HepG2 (cell line): ENCODE results near the gene GPR137. TPM values are rescaled to one million over a fixed set of nuclear protein-coding genes. Genes with fewer than 3 reads are reported as not detected.
A peak's percentile ranks its signal among the peaks of the same experiment; 100 is the strongest.

Source experiments
- CHD4 ChIP-seq: fragments of 200-600 bp; sonication (generic); IDR thresholded peaks from 2 replicates; pipeline ENCODE4 v1.7.0; 2017; ENCODE audit warnings: mild to moderate bottlenecking, low read length, borderline replicate concordance
- HDAC2 ChIP-seq: sonication (generic); formaldehyde crosslinking; IDR thresholded peaks from 2 replicates; pipeline ENCODE4 v1.4.0; 2020; ENCODE audit warnings: missing genetic modification reagents
- HHEX ChIP-seq: IDR thresholded peaks from 2 replicates; pipeline ENCODE4 v1.6.1; 2016; ENCODE audit warnings: control low read depth
- HNF4A ChIP-seq: sonication (generic); formaldehyde crosslinking; IDR thresholded peaks from 2 replicates; pipeline ENCODE4 v1.4.0; 2020; ENCODE audit warnings: missing genetic modification reagents
- KDM6A ChIP-seq: IDR thresholded peaks from 2 replicates; pipeline ENCODE4 v1.6.1; 2016; ENCODE audit warnings: low read depth
- KLF13 ChIP-seq: sonication (generic); formaldehyde crosslinking; IDR thresholded peaks from 2 replicates; pipeline ENCODE4 v1.4.0; 2020; ENCODE audit warnings: mild to moderate bottlenecking, missing genetic modification reagents
- MED13 ChIP-seq: sonication (generic); formaldehyde crosslinking; IDR thresholded peaks from 2 replicates; pipeline ENCODE4 v1.5.0; 2020; ENCODE audit warnings: missing genetic modification reagents
- NCOA2 ChIP-seq: sonication (generic); formaldehyde crosslinking; IDR thresholded peaks from 2 replicates; pipeline ENCODE4 v1.8.0; 2022; ENCODE audit warnings: inconsistent platforms
- NFRKB ChIP-seq: fragments of 450-650 bp; IDR thresholded peaks from 2 replicates; pipeline ENCODE4 v1.6.1; 2017
- PPARG ChIP-seq: conservative IDR thresholded peaks from 2 replicates; pipeline ENCODE4 v1.6.1; 2016; ENCODE audit warnings: missing biosample characterization, missing genetic modification reagents
- RAD51 ChIP-seq: fragments of 450-650 bp; IDR thresholded peaks from 2 replicates; pipeline ENCODE4 v1.6.1; 2016; ENCODE audit warnings: borderline replicate concordance
- RBM22 ChIP-seq: fragments of 200-400 bp; formaldehyde crosslinking; optimal IDR thresholded peaks from 2 replicates; pipeline ENCODE3; 2017; ENCODE audit warnings: mild to moderate bottlenecking, low read length, moderate library complexity
- RBM39 ChIP-seq: fragments of 200-400 bp; formaldehyde crosslinking; IDR thresholded peaks from one replicate; pipeline ENCODE4 v1.6.1; 2018; ENCODE audit warnings: antibody characterized with exemption, mild to moderate bottlenecking, low read depth, low read length; ENCODE audit not compliant: poor library complexity, severe bottlenecking
- SMC3 ChIP-seq: IDR thresholded peaks from 2 replicates; pipeline ENCODE4 v1.6.1; 2011; ENCODE audit warnings: low read length, improper control_type of control experiment
- SRSF4 ChIP-seq: fragments of 200-400 bp; formaldehyde crosslinking; IDR thresholded peaks from one replicate; pipeline ENCODE4 v1.6.1; 2018; ENCODE audit warnings: mild to moderate bottlenecking, low read depth, low read length, moderate library complexity; ENCODE audit not compliant: poor library complexity, severe bottlenecking
- YEATS2 ChIP-seq: sonication (generic); formaldehyde crosslinking; IDR thresholded peaks from 2 replicates; pipeline ENCODE4 v1.4.0; 2020; ENCODE audit warnings: missing genetic modification reagents, borderline replicate concordance
- ZIK1 ChIP-seq: sonication (generic); formaldehyde crosslinking; IDR thresholded peaks from 2 replicates; pipeline ENCODE4 v1.5.0; 2020; ENCODE audit warnings: mild to moderate bottlenecking, low read depth, missing genetic modification reagents, borderline replicate concordance
- ZNF552 ChIP-seq: sonication (generic); formaldehyde crosslinking; IDR thresholded peaks from 2 replicates; pipeline ENCODE4 v1.9.0; 2022; ENCODE audit warnings: missing genetic modification reagents, mild to moderate bottlenecking, borderline replicate concordance
- ZNF761 ChIP-seq: sonication (generic); formaldehyde crosslinking; conservative IDR thresholded peaks from 2 replicates; pipeline ENCODE4 v1.4.0; 2020; ENCODE audit warnings: mild to moderate bottlenecking, missing genetic modification reagents
- ZNF878 ChIP-seq: sonication (generic); formaldehyde crosslinking; IDR thresholded peaks from 2 replicates; pipeline ENCODE4 v1.8.1; 2023; ENCODE audit warnings: mild to moderate bottlenecking, missing genetic modification reagents, moderate library complexity
- ZNF883 ChIP-seq: sonication (generic); formaldehyde crosslinking; IDR thresholded peaks from 2 replicates; pipeline ENCODE4 v1.5.1; 2020; ENCODE audit warnings: mild to moderate bottlenecking, missing genetic modification reagents; ENCODE audit errors: not compliant biosample characterization
- ZSCAN29 ChIP-seq: sonication (generic); formaldehyde crosslinking; conservative IDR thresholded peaks from 2 replicates; pipeline ENCODE4 v1.4.0; 2020; ENCODE audit warnings: mild to moderate bottlenecking, missing genetic modification reagents
- polyA plus RNA-seq, 8 experiments: library from polyadenylated mRNA; depleted of rRNA in 3 of 8; stranded (reverse) in 7 of 8; unstranded in 1 of 8; fragments of >200 nt; fragmentation: Illumina TruSeq in 4 of 8; extraction: Trizol in 4 of 8; gene quantifications; 2 replicates each; pipeline versions ENCODE4 v1.2.1 to v1.2.3, GENCODE V29; 2011 to 2016; ENCODE audit warnings: low read depth in 4 of 8, missing spikeins in 1 of 8, mixed read lengths in 1 of 8; ENCODE audit not compliant: insufficient read depth in 1 of 8
- total RNA-seq, 5 experiments: library from RNA; depleted of rRNA; stranded (reverse); fragments of >200 nt; fragmentation: Illumina TruSeq; extraction: Trizol; gene quantifications; 2 replicates each; pipeline ENCODE4 v1.2.3, GENCODE V29; 2016; ENCODE audit warnings: low read depth in 1 of 5
- TF ChIP-seq, protein P1 (sequence below): sonication (generic); formaldehyde crosslinking; IDR thresholded peaks from 2 replicates; pipeline ENCODE4 v1.8.0; 2022; ENCODE audit warnings: mild to moderate bottlenecking, missing genetic modification reagents; ENCODE audit not compliant: insufficient replicate concordance
- TF ChIP-seq, protein P2 (sequence below): sonication (generic); formaldehyde crosslinking; IDR thresholded peaks from 2 replicates; pipeline ENCODE4 v1.4.0; 2020; ENCODE audit warnings: mild to moderate bottlenecking, missing genetic modification reagents, borderline replicate concordance
- TF ChIP-seq, protein P3 (sequence below): sonication (generic); formaldehyde crosslinking; IDR thresholded peaks from 2 replicates; pipeline ENCODE4 v1.5.1; 2020; ENCODE audit warnings: missing genetic modification reagents, mild to moderate bottlenecking, borderline replicate concordance
- TF ChIP-seq, protein P4 (sequence below): IDR thresholded peaks from 2 replicates; pipeline ENCODE4 v1.6.1; 2016; ENCODE audit warnings: missing compliant biosample characterization, missing genetic modification reagents, borderline replicate concordance

Gene GPR137
- total and polyA plus RNA-seq, 2 of the 13 experiments (the other 11 are each of a cell fraction or from before 2014, with no cell fraction given), result 8.5 to 13.2 TPM

DNA sequence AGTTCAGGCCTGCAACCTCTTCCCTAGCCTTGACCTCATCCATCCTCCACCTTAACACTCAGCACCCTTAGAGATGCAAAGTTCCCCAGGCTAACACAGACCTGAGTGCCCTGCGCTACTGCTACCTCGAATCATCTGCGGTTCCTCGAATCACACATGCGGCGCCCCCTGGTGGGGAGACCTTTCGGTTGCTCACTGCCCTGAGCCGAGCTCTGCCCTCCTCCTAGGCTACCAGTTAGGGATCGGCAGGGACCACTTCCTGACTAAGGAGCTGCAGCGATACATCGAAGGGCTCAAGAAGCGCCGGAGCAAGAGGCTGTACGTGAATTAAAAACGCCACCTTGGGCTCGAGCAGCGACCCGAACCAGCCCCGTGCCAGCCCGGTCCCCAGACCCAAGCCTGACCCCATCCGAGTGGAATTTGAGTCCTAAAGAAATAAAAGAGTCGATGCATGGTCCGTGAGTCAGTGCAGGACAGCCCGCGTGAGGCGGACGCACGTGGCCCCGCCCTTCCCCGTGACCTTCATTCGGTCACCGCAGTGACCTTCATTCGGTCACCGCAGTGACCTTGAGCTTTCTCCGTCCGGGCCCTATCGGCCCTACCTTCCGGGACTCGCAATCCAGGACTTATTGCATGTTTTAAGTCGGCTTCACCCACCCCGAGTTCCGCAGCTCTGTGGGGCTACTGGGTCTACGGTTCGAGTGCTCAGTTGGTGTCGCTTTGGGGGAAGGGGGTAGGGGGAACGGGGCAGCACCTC is 18.8 kb downstream of the GPR137 start (continued):
- TF ChIP-seq KDM6A (CRISPR knock-in tag), result no peak
- TF ChIP-seq RBM39, result peak; percentile 77
- peak; percentile 55; the same call in 1 of the 2 replicates for TF ChIP-seq YEATS2 (CRISPR knock-in tag)
- TF ChIP-seq KLF13, result no peak
- no peak for TF ChIP-seq SRSF4
- TF ChIP-seq HHEX, result no peak
- no peak for TF ChIP-seq CHD4
- peak; percentile 56; the same call in 1 of the 2 replicates for TF ChIP-seq HDAC2 (CRISPR knock-in tag)
- TF ChIP-seq ZNF878 (CRISPR knock-in tag), result 0 out of 2 replicates have a peak, but pooled peaks have one; percentile 79
- no peak for TF ChIP-seq RAD51
- TF ChIP-seq, protein P1, sequence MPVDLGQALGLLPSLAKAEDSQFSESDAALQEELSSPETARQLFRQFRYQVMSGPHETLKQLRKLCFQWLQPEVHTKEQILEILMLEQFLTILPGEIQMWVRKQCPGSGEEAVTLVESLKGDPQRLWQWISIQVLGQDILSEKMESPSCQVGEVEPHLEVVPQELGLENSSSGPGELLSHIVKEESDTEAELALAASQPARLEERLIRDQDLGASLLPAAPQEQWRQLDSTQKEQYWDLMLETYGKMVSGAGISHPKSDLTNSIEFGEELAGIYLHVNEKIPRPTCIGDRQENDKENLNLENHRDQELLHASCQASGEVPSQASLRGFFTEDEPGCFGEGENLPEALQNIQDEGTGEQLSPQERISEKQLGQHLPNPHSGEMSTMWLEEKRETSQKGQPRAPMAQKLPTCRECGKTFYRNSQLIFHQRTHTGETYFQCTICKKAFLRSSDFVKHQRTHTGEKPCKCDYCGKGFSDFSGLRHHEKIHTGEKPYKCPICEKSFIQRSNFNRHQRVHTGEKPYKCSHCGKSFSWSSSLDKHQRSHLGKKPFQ (CRISPR knock-in tag), result no peak
- no peak for TF ChIP-seq ZSCAN29
- no peak for TF ChIP-seq ZNF552 (CRISPR knock-in tag)
- no peak for TF ChIP-seq PPARG
- peak; percentile 61 for TF ChIP-seq HNF4A (CRISPR knock-in tag)
- TF ChIP-seq, protein P2, sequence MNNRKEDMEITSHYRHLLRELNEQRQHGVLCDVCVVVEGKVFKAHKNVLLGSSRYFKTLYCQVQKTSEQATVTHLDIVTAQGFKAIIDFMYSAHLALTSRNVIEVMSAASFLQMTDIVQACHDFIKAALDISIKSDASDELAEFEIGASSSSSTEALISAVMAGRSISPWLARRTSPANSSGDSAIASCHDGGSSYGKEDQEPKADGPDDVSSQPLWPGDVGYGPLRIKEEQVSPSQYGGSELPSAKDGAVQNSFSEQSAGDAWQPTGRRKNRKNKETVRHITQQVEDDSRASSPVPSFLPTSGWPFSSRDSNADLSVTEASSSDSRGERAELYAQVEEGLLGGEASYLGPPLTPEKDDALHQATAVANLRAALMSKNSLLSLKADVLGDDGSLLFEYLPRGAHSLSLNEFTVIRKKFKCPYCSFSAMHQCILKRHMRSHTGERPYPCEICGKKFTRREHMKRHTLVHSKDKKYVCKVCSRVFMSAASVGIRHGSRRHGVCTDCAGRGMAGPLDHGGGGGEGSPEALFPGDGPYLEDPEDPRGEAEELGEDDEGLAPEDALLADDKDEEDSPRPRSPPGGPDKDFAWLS (CRISPR knock-in tag), result no peak
- TF ChIP-seq RBM22, result peak; percentile 34
- TF ChIP-seq, protein P3, sequence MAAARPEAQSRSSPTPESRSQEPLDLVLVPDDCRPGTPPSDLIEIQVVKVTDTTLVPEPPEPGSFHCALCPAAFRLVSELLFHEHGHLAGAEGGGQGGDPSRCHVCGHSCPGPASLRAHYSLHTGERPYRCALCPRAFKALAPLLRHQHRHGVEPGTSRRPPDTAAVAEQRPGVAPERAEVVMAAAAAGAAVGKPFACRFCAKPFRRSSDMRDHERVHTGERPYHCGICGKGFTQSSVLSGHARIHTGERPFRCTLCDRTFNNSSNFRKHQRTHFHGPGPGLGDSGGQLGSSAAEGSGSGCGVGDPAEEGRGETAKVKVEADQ, result no peak; the same call in 1 of the 2 replicates
- no peak for TF ChIP-seq ZNF883
- no peak for TF ChIP-seq MED13
- TF ChIP-seq, protein P4, sequence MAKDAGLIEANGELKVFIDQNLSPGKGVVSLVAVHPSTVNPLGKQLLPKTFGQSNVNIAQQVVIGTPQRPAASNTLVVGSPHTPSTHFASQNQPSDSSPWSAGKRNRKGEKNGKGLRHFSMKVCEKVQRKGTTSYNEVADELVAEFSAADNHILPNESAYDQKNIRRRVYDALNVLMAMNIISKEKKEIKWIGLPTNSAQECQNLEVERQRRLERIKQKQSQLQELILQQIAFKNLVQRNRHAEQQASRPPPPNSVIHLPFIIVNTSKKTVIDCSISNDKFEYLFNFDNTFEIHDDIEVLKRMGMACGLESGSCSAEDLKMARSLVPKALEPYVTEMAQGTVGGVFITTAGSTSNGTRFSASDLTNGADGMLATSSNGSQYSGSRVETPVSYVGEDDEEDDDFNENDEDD (CRISPR knock-in tag), result 0 out of 2 replicates have a peak, but pooled peaks have one; percentile 12
- no peak for TF ChIP-seq NFRKB
- TF ChIP-seq NCOA2 (CRISPR knock-in tag), result no peak
- TF ChIP-seq SMC3, result no peak
- no peak for TF ChIP-seq ZIK1 (CRISPR knock-in tag)
- TF ChIP-seq ZNF761 (CRISPR knock-in tag), result no peak
